HCT116 (cell line): ENCODE measurements around the gene MAPK1IP1L. TPM values are rescaled to one million over a fixed set of nuclear protein-coding genes. Genes with fewer than 3 reads are reported as not detected.

Experiments used
- ATAC-seq: fragments of 200-7000 bp; cut with Tn5 transposase; 2 replicates; pipeline ENCODE4 v1.9.1; 2020; ENCODE audit warnings: mild to moderate bottlenecking, moderate library complexity
- BruUV-seq: library from RNA; stranded (reverse); fragments of 400-500 nt; replicated peaks from 2 replicates; lab custom pipeline; 2021; lab: Mats Ljungman, UMichigan
- CTCF ChIA-PET: fragments of 300-600 bp; sonication (Branson Sonifier 250); formaldehyde crosslinking; loops from one replicate; lab custom pipeline; 2021; ENCODE audit warnings: antibody characterized with exemption; lab: Charles Lee
- POLR2A ChIA-PET: fragments of 300-600, 350-600 bp; sonication (Branson Sonifier 250); formaldehyde crosslinking; loops from one replicate; lab custom pipeline; 2021; ENCODE audit warnings: antibody characterized with exemption; lab: Charles Lee
- RAD21 ChIA-PET, 2 experiments: fragments of 300-600 bp; sonication (Branson Sonifier 250); formaldehyde crosslinking; loops; one replicate each; lab custom pipeline; 2023; ENCODE audit warnings: low total read pairs in 2 of 2; ENCODE audit not compliant: uncharacterized antibody in 2 of 2, unreplicated experiment in 2 of 2, low non-redundant PET in 1 of 2; lab: Charles Lee
- DNase-seq: peaks from one replicate; pipeline ENCODE4 v3.0.0-alpha.2; 2010; ENCODE audit warnings: low read depth, low spot score
- H2AFZ ChIP-seq: fragments of 200-600 bp; shearing (Covaris generic), sonication (generic); 2 replicates; pipeline ENCODE4 v1.6.1; 2017; ENCODE audit warnings: low read depth, mixed run types, mixed read lengths, antibody characterized with exemption, low read length; ENCODE audit not compliant: poor library complexity, severe bottlenecking
- H3K27ac ChIP-seq: 2 replicates; pipeline ENCODE4 v1.5.1; 2012; ENCODE audit warnings: low read depth, low read length
- H3K27me3 ChIP-seq: fragments of 200-600 bp; sonication (generic); 2 replicates; pipeline ENCODE4 v1.6.1; 2016; ENCODE audit warnings: mixed run types, low read length, mixed read lengths; ENCODE audit not compliant: insufficient read depth
- H3K36me3 ChIP-seq, 2 experiments: fragments of 200-500 bp in 1 of 2; fragments of 200-600 bp in 1 of 2; sonication (Bioruptor generic) in 1 of 2; sonication (generic) in 1 of 2; 2 replicates each; pipeline versions ENCODE4 v1.5.1 to v1.6.1; 2014 to 2016; ENCODE audit warnings: low read length in 2 of 2, inconsistent platforms in 1 of 2, mixed read lengths in 1 of 2, mixed run types in 1 of 2; ENCODE audit not compliant: insufficient read depth in 2 of 2, control insufficient read depth in 1 of 2
- H3K4me1 ChIP-seq, 2 experiments: fragments of 200-600 bp in 1 of 2; sonication (generic) in 1 of 2; 2 replicates each; pipeline versions ENCODE4 v1.5.1 to v1.6.1; 2012 to 2017; ENCODE audit warnings: low read length in 2 of 2, inconsistent platforms in 1 of 2, mild to moderate bottlenecking in 1 of 2, mixed read lengths in 1 of 2, mixed run types in 1 of 2, moderate library complexity in 1 of 2; ENCODE audit not compliant: insufficient read depth in 2 of 2, control insufficient read depth in 1 of 2
- H3K4me2 ChIP-seq: fragments of 200-600 bp; sonication (generic); 2 replicates; pipeline ENCODE4 v1.6.1; 2017; ENCODE audit warnings: mixed run types, low read length, mixed read lengths
- H3K4me3 ChIP-seq, 2 experiments: fragments of 200-600 bp in 1 of 2; sonication (generic) in 1 of 2; replicated peaks in 1 of 2; 2 replicates each; pipeline ENCODE4 v1.5.1; 2011 to 2016; ENCODE audit warnings: low read length in 2 of 2, control low read depth in 1 of 2, low read depth in 1 of 2, mild to moderate bottlenecking in 1 of 2, mixed read lengths in 1 of 2, mixed run types in 1 of 2
- H3K79me2 ChIP-seq: fragments of 200-600 bp; sonication (generic); 2 replicates; pipeline ENCODE4 v1.6.1; 2017; ENCODE audit warnings: mild to moderate bottlenecking, mixed run types, low read length, moderate library complexity, mixed read lengths; ENCODE audit not compliant: insufficient read depth
- H3K9ac ChIP-seq: fragments of 200-600 bp; sonication (generic); 2 replicates; pipeline ENCODE4 v1.6.1; 2016; ENCODE audit warnings: low read length, mixed read lengths
- H3K9me2 ChIP-seq: fragments of 200-600 bp; sonication (generic), shearing (Covaris generic); 2 replicates; pipeline ENCODE4 v1.6.1; 2017; ENCODE audit warnings: mixed run types, mild to moderate bottlenecking, moderate library complexity; ENCODE audit not compliant: insufficient read depth
- H3K9me3 ChIP-seq, 2 experiments: fragments of 200-500 bp in 1 of 2; fragments of 200-600 bp in 1 of 2; sonication (Bioruptor generic) in 1 of 2; sonication (generic) in 1 of 2; 2 replicates each; pipeline ENCODE4 v1.6.1; 2014 to 2017; ENCODE audit warnings: low read length in 2 of 2, mixed read lengths in 2 of 2, inconsistent platforms in 1 of 2, low read depth in 1 of 2, mild to moderate bottlenecking in 1 of 2, mixed run types in 1 of 2, moderate library complexity in 1 of 2; ENCODE audit not compliant: control insufficient read depth in 1 of 2, insufficient read depth in 1 of 2
- H4K20me1 ChIP-seq: fragments of 200-600 bp; sonication (generic), shearing (Covaris generic); 2 replicates; pipeline ENCODE4 v1.6.1; 2017; ENCODE audit warnings: mixed run types, mild to moderate bottlenecking, moderate library complexity; ENCODE audit not compliant: insufficient read depth
- CEBPB ChIP-seq: IDR thresholded peaks from 2 replicates; pipeline ENCODE4 v1.6.1; 2012; ENCODE audit warnings: low read depth
- ELF1 ChIP-seq: IDR thresholded peaks from 2 replicates; pipeline ENCODE4 v1.6.1; 2012; ENCODE audit warnings: low read depth, borderline replicate concordance
- EZH2 ChIP-seq: fragments of 200-600 bp; sonication (generic); IDR thresholded peaks from 2 replicates; pipeline ENCODE4 v1.6.1; 2017; ENCODE audit warnings: antibody characterized with exemption, mixed run types
- EZH2phosphoT487 ChIP-seq: fragments of 200-600 bp; IDR thresholded peaks from 2 replicates; pipeline ENCODE4 v1.6.1; 2018; ENCODE audit warnings: antibody characterized with exemption, borderline replicate concordance
- JUND ChIP-seq: IDR thresholded peaks from 2 replicates; pipeline ENCODE4 v1.6.1; 2012
- SP1 ChIP-seq: IDR thresholded peaks from 2 replicates; pipeline ENCODE4 v1.6.1; 2012; ENCODE audit warnings: low read depth
- YY1 ChIP-seq: IDR thresholded peaks from 2 replicates; pipeline ENCODE4 v1.6.1; 2011; ENCODE audit warnings: low read length, low read depth, moderate library complexity, mild to moderate bottlenecking; ENCODE audit not compliant: insufficient replicate concordance; ENCODE audit errors: extremely low read depth
- ZBTB33 ChIP-seq: IDR thresholded peaks from 2 replicates; pipeline ENCODE4 v1.6.1; 2011; ENCODE audit warnings: mild to moderate bottlenecking, low read length, moderate library complexity; ENCODE audit not compliant: insufficient replicate concordance; ENCODE audit errors: extremely low read depth
- ZFX ChIP-seq: fragments of 450-650 bp; IDR thresholded peaks from 2 replicates; pipeline ENCODE4 v1.6.1; 2017
- ZNF274 ChIP-seq: fragments of 200-500 bp; sonication (Bioruptor generic); IDR thresholded peaks from 2 replicates; pipeline ENCODE4 v1.6.1; 2014; ENCODE audit warnings: mild to moderate bottlenecking, low read depth, low read length, inconsistent platforms
- intact Hi-C: fragments of 100-400 bp; cut with micrococcal nuclease; formaldehyde crosslinking; loops from 2 replicates; pipeline ENCODE4 v1.10.0; 2022
- total RNA-seq: library from RNA; stranded (reverse); gene quantifications from one replicate; pipeline ENCODE4 v1.2.1, GENCODE V29; 2021; ENCODE audit not compliant: unreplicated experiment
- TF ChIP-seq, protein P1 (sequence below): IDR thresholded peaks from 2 replicates; pipeline ENCODE4 v1.6.1; 2012; ENCODE audit warnings: low read depth
- TF ChIP-seq, protein P2 (sequence below): IDR thresholded peaks from 2 replicates; pipeline ENCODE4 v1.6.1; 2012
- TF ChIP-seq, protein P3 (sequence below), 3 experiments: fragments of 200-600 bp in 1 of 3; sonication (generic) in 1 of 3; IDR thresholded peaks in 2 of 3; conservative IDR thresholded peaks in 1 of 3; 2 replicates each; pipeline ENCODE4 v1.5.1; 2012 to 2017; ENCODE audit warnings: low read depth in 2 of 3, low read length in 2 of 3, antibody characterized with exemption in 1 of 3, borderline replicate concordance in 1 of 3, control low read depth in 1 of 3, mild to moderate bottlenecking in 1 of 3, mixed read lengths in 1 of 3, mixed run types in 1 of 3, moderate library complexity in 1 of 3; ENCODE audit not compliant: insufficient read depth in 1 of 3
- TF ChIP-seq, protein P4 (sequence below): IDR thresholded peaks from 2 replicates; pipeline ENCODE4 v1.6.1; 2012

MAPK1IP1L gene
- total RNA-seq, 1 experiment from 2014 or later: 101 TPM

DNA sequence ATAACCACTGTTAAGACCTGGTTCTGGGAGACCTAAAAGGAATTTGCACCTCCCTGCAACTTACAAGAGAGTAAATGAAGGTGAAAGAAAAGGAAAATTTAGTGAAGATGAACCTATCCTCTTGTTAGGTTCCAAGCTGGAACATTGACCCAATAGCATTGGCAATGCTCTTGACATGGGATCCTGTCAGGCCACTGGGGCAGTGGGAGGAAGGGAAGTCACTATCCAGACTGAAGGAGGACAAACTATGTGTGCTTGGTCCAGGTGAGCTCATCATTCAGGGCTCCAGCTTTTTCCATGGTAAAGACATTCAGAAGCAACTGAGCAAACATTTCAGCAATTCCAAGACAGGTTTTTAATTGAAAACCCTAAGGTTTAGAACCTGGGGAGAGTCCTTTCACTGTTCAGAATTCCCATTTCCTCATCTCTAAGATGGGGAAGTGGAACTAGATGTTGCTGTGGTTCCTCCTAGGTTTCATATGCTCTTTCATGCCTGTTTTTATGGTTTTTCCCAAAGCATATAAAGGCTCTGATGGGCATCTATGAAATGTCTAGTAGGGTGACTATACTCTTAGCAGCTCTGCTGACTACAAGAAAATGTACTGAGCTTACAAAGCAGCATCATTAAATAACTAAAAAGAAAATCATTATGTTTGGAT lies 33.1 kb downstream of the MAPK1IP1L start:
- no peaks in the 10 kb centered on the region for H3K36me3 ChIP-seq
- no peak for TF ChIP-seq CEBPB
- TF ChIP-seq ZFX: no peak
- TF ChIP-seq ZBTB33: no peak
- no peak for TF ChIP-seq EZH2phosphoT487
- TF ChIP-seq JUND: no peak
- TF ChIP-seq, protein P1, sequence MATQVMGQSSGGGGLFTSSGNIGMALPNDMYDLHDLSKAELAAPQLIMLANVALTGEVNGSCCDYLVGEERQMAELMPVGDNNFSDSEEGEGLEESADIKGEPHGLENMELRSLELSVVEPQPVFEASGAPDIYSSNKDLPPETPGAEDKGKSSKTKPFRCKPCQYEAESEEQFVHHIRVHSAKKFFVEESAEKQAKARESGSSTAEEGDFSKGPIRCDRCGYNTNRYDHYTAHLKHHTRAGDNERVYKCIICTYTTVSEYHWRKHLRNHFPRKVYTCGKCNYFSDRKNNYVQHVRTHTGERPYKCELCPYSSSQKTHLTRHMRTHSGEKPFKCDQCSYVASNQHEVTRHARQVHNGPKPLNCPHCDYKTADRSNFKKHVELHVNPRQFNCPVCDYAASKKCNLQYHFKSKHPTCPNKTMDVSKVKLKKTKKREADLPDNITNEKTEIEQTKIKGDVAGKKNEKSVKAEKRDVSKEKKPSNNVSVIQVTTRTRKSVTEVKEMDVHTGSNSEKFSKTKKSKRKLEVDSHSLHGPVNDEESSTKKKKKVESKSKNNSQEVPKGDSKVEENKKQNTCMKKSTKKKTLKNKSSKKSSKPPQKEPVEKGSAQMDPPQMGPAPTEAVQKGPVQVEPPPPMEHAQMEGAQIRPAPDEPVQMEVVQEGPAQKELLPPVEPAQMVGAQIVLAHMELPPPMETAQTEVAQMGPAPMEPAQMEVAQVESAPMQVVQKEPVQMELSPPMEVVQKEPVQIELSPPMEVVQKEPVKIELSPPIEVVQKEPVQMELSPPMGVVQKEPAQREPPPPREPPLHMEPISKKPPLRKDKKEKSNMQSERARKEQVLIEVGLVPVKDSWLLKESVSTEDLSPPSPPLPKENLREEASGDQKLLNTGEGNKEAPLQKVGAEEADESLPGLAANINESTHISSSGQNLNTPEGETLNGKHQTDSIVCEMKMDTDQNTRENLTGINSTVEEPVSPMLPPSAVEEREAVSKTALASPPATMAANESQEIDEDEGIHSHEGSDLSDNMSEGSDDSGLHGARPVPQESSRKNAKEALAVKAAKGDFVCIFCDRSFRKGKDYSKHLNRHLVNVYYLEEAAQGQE: no peak
- no peak for TF ChIP-seq EZH2
- TF ChIP-seq, protein P2, sequence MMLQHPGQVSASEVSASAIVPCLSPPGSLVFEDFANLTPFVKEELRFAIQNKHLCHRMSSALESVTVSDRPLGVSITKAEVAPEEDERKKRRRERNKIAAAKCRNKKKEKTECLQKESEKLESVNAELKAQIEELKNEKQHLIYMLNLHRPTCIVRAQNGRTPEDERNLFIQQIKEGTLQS: no peak
- TF ChIP-seq, protein P3, sequence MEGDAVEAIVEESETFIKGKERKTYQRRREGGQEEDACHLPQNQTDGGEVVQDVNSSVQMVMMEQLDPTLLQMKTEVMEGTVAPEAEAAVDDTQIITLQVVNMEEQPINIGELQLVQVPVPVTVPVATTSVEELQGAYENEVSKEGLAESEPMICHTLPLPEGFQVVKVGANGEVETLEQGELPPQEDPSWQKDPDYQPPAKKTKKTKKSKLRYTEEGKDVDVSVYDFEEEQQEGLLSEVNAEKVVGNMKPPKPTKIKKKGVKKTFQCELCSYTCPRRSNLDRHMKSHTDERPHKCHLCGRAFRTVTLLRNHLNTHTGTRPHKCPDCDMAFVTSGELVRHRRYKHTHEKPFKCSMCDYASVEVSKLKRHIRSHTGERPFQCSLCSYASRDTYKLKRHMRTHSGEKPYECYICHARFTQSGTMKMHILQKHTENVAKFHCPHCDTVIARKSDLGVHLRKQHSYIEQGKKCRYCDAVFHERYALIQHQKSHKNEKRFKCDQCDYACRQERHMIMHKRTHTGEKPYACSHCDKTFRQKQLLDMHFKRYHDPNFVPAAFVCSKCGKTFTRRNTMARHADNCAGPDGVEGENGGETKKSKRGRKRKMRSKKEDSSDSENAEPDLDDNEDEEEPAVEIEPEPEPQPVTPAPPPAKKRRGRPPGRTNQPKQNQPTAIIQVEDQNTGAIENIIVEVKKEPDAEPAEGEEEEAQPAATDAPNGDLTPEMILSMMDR (IDR thresholded peaks at IDR 0.05 in 2 of 3, conservative IDR thresholded peaks at IDR 0.05 in 1 of 3; ENCODE audit: borderline replicate concordance in 1 of 3, insufficient read depth in 1 of 3, low read depth in 2 of 3, low read length in 2 of 3): no peak
- no peak for TF ChIP-seq ELF1
- TF ChIP-seq, protein P4, sequence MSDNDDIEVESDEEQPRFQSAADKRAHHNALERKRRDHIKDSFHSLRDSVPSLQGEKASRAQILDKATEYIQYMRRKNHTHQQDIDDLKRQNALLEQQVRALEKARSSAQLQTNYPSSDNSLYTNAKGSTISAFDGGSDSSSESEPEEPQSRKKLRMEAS: no peak
- TF ChIP-seq ZNF274: no peak
- no peak for TF ChIP-seq SP1
- no peak for TF ChIP-seq YY1
- TF ChIP-seq, all 23 proteins: peak for 0
- no peak overlapping the region for H2AFZ ChIP-seq
- ChIA-PET RAD21 (interaction anchor here in 1 of 2 experiments (0.7 kb wide), 1 partner anchor 76 kb away, joined by 4 read pairs; no protein-coding TSS in a partner anchor), POLR2A (interaction anchor here (1.3 kb wide), 1 partner anchor 18 kb away, joined by 3 read pairs; no protein-coding TSS in a partner anchor), CTCF (interaction anchor here (1.4 kb wide), 1 partner anchor 76 kb away, joined by 4 read pairs; no protein-coding TSS in a partner anchor)
- no peaks in the 10 kb centered on the region for H3K9me3 ChIP-seq
- no peak overlapping the region for H3K4me3 ChIP-seq
- no peak for ATAC-seq
- no peaks in the 10 kb centered on the region for H3K27me3 ChIP-seq
- no peak overlapping the region for H3K9ac ChIP-seq
- H3K27ac ChIP-seq: no peak overlapping the region
- intact Hi-C loops: loop anchor here (5.0 to 10.0 kb wide), 2 partner anchors 63 to 270 kb away; no protein-coding TSS in a partner anchor
- H3K79me2 ChIP-seq: no peaks in the 10 kb centered on the region
- peaks cover 0 to 13% of the 10 kb centered on the region in 2 experiments; a peak in 3 of 4 replicates for H3K4me1 ChIP-seq
- no peak overlapping the region for H3K4me2 ChIP-seq
- H3K9me2 ChIP-seq: no peaks in the 10 kb centered on the region
- BruUV-seq: no TSS peak
- no peaks in the 10 kb centered on the region for H4K20me1 ChIP-seq
- no peak for DNase-seq
